A549 (cell line): ENCODE measurements around the gene PES1.

Experiments
- CEBPB ChIP-seq, 2 experiments: fragments of >200 bp in 1 of 2; sonication (Bioruptor Twin) in 1 of 2; formaldehyde crosslinking in 1 of 2; IDR thresholded peaks; 2 replicates each; pipeline ENCODE4 v1.6.1; 2012 to 2016
- EP300 ChIP-seq, 2 experiments: fragments of >200 bp; sonication (Bioruptor Twin); formaldehyde crosslinking; IDR thresholded peaks; 2 replicates in 1 of 2; 3 replicates in 1 of 2; pipeline ENCODE4 v1.6.1; 2016 to 2017
- KDM1A ChIP-seq: fragments of 200-600 bp; sonication (generic); IDR thresholded peaks from 2 replicates; pipeline ENCODE4 v1.6.1; 2016; ENCODE audit warnings: low read depth, mild to moderate bottlenecking
- NPAS2 ChIP-seq: fragments of 250-450 bp; sonication (Bioruptor Pico); IDR thresholded peaks from 2 replicates; pipeline ENCODE4 v1.8.0; 2022; ENCODE audit warnings: mild to moderate bottlenecking, moderate library complexity, borderline replicate concordance
- POLR2A ChIP-seq: IDR thresholded peaks from 2 replicates; pipeline ENCODE4 v1.6.1; 2012; ENCODE audit warnings: mild to moderate bottlenecking, low read length
- RFX5 ChIP-seq: fragments of 450-650 bp; IDR thresholded peaks from 2 replicates; pipeline ENCODE4 v1.7.1; 2014; ENCODE audit warnings: antibody characterized with exemption, mild to moderate bottlenecking, moderate library complexity
- RNF2 ChIP-seq: fragments of 200-600 bp; sonication (generic); IDR thresholded peaks from 2 replicates; pipeline ENCODE4 v1.6.1; 2016; ENCODE audit warnings: low read depth, mild to moderate bottlenecking, antibody characterized with exemption, moderate library complexity, borderline replicate concordance
- ZSCAN20 ChIP-seq: fragments of 250-450 bp; sonication (Bioruptor Pico); IDR thresholded peaks from 2 replicates; pipeline ENCODE4 v1.8.0; 2022; ENCODE audit warnings: mild to moderate bottlenecking, moderate library complexity
- TF ChIP-seq, protein P1 (sequence below): IDR thresholded peaks from 2 replicates; pipeline ENCODE4 v1.6.1; 2012
- TF ChIP-seq, protein P2 (sequence below): fragments of >200 bp; sonication (Bioruptor Twin); formaldehyde crosslinking; IDR thresholded peaks from 3 replicates; pipeline ENCODE4 v1.5.1; 2016

GRCh38 chr22:30555282-30556210 is 36.2 kb downstream of the PES1 start:
- TF ChIP-seq, protein P1, sequence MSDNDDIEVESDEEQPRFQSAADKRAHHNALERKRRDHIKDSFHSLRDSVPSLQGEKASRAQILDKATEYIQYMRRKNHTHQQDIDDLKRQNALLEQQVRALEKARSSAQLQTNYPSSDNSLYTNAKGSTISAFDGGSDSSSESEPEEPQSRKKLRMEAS, result no peak
- TF ChIP-seq ZSCAN20 (CRISPR knock-in tag) (no peak), EP300 (IDR thresholded peaks at IDR 0.05) (no peak), RNF2 (no peak), POLR2A (no peak), NPAS2 (CRISPR knock-in tag) (no peak), CEBPB (IDR thresholded peaks at IDR 0.05) (no peak), RFX5 (no peak), KDM1A (no peak)
- TF ChIP-seq, protein P2, sequence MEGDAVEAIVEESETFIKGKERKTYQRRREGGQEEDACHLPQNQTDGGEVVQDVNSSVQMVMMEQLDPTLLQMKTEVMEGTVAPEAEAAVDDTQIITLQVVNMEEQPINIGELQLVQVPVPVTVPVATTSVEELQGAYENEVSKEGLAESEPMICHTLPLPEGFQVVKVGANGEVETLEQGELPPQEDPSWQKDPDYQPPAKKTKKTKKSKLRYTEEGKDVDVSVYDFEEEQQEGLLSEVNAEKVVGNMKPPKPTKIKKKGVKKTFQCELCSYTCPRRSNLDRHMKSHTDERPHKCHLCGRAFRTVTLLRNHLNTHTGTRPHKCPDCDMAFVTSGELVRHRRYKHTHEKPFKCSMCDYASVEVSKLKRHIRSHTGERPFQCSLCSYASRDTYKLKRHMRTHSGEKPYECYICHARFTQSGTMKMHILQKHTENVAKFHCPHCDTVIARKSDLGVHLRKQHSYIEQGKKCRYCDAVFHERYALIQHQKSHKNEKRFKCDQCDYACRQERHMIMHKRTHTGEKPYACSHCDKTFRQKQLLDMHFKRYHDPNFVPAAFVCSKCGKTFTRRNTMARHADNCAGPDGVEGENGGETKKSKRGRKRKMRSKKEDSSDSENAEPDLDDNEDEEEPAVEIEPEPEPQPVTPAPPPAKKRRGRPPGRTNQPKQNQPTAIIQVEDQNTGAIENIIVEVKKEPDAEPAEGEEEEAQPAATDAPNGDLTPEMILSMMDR, result no peak
